Measurements from ENCODE around the gene ARHGAP6. TPM values are rescaled to one million over a fixed set of nuclear protein-coding genes. Genes with fewer than 3 reads are reported as not detected.

ARHGAP6 gene
- total RNA-seq, 1 donor from 2014 or later, result 12.0 TPM

DNA sequence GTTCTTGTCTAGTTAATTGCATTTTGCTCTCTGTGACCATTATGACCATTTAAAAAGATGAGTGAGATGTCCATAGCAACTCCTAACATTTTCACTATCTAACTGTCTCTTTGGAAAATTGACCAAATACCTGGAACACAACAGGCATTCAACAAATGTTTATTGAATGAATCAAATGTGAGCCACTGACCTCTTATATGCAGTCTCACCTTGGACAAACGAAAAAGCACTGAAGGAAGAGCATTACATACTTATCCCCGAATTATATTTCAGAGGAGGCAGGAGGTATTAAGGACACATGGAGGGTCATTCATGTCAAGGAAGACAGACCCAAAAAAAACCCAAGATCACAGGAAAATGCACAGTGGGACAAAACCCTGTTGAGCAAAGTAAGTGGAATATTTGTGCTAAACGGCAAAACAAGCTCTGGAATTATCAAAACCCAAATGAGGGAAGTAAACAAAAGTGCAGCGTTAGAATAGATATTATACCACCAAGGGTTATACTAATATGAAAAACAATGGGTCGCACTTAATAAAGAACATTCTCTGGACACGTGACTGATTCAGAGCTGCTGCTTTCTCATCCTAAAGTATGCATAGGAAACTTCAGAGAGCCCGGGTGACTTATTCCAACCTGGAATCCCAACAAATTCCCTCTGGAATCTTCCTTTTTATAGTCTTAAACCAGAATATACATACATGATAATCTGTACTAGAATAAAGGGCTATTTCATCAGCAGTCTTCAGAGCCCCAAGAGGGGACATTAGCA lies 240.6 kb downstream of the ARHGAP6 start:
- no peak for DNase-seq (ENCODE audit: low spot score)

DNA sequence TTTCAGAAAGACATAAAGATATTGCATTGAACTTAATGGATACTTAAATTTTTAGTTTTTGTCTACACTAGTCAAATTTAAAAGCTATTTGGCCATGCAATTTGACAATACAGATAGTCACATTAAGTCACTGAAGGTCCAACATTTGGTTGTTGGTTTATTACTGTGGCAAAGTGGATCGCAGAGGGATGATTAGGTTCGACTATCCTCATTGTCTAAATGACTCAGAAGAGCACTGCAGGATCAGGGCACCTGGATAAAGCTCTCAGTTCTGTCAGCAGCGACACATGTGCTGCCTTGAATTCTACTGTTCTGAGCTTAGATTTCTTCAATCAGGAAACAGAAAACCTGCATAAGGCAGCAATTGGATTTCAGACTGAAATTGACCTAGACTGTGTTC lies 241.8 kb downstream of the ARHGAP6 start:
- DNase-seq (ENCODE audit: low spot score), result no peak

DNA sequence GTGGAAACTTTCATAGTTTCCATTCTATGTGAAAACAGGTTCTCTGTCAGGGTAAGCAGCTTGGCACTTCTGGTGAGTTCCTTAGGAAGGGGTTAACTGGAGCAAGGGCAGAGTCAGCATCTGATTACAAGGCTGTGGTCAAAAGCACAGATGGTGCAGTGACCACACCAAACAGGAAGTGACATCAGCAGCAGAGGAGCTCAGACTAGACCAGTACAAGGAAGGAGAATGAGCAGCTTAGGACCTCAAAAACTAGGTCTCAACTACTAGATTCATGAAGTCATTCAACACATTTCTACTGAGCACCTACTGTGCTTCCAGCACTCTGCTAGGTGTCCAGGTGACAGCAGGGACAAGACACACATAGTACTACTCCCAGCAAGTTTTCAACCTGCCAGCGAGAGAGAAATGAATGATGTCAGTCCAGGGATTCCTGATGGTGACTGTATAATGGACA lies 242.3 kb downstream of the ARHGAP6 start:
- no peak for DNase-seq (ENCODE audit: low spot score)

DNA sequence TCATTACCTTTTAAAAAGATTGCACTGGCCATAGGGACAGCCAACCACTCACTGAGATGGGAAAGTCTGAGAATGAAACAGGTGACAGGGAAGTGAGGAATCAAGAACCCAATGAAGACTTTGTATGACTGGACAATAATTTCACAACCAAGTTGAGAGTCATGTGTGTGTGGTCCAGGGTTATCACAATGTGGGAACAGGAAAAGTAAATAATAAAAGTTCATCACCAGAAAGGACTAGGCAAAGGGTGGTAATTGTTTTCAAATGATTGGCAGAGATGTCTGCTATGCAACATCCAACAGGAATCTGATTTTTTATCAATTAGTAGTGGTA lies 243.2 kb downstream of the ARHGAP6 start:
- no peak for DNase-seq (ENCODE audit: low spot score)

DNA sequence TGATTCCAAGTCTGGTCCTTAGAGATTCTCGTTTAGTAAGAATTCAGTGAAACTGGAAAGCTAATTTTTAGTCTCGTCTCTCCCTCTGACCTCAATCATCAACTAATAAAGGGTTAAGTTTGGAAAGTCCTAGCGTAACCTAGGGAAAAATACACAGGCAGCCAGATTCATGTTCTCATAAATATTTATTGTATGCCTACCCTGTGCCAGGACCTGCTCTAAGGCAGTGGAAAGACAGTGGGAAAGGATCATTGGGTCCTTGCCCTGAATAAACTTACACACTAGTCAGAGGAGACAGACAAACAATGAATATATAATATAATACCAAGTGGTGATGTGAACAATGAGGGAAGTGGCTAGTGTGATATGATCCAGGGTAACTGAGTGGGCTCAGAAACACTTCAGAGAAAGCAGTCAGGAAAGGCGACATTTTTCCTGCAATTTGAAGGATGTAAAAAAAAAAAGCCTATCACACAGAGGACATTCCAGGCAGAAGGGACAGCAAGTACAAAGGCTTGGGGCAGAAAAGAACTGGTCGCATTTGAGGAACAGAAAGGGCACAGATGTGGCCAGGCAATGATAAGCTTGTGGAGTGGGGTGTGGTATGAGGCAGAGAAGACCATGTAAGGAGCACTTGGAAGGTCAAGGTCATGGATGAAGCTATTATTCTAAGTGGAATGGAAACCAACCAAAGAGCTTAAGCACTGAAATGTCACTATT lies 243.8 kb downstream of the ARHGAP6 start:
- no peak for DNase-seq (ENCODE audit: low spot score)

DNA sequence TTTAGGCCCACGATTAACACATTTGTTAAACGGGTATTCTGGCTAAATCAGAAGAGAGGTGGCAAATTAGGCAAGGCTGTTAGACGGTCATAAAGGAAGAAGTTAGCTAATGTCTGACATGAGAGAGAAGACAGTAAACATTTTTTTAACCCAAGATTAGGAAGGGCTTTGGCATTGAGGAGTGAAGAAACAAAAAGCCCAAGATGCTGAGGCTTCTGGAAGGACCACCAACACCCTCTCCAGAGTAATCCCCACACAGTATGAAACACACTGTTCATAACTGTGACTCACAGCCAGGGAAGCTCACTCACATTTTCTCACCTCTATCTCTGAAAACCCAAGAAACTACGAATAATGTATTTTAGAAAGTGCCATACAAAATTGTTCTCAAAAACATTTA lies 244.9 kb downstream of the ARHGAP6 start:
- DNase-seq (ENCODE audit: low spot score), result no peak

DNA sequence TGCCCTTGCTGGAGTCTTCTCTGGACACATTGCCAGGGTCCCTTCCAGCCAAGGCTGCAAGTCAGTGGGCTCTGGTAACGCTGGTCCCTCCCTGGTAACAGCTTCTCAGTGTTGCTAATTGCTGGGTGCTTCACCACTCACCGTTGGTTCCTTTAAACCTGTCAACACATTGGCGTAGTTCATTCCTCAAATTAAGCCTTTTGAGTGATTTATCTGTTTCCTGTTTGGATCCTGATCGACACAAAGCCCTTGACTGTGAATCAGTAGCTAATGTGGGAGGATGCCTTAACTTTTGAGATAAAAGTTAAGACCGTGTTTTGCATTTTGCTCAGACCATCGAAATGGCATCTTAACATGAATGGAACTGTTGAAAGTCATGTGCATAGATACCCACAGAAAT lies 246.6 kb downstream of the ARHGAP6 start:
- no peak for DNase-seq (ENCODE audit: low spot score)

DNA sequence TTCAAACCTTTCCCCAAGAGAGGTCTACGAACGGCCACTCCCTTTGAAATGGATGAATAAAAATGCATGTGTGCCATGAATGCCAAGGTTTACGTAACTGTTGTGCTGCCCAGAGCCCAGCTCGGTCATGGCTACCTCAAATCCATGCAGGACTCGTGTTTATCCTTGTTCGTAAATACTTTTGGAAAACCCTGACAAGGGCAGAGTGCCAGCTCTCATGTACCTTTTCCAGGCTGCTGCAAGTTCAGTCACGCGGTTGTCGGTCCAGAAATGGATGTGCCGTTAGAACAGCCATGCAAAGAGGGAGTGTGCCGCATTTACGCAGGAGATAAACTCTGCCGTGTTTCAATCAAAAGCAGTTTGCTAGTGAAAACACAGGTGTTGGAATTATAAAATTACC lies 249.1 kb downstream of the ARHGAP6 start:
- no peak for DNase-seq (ENCODE audit: low spot score)

DNA sequence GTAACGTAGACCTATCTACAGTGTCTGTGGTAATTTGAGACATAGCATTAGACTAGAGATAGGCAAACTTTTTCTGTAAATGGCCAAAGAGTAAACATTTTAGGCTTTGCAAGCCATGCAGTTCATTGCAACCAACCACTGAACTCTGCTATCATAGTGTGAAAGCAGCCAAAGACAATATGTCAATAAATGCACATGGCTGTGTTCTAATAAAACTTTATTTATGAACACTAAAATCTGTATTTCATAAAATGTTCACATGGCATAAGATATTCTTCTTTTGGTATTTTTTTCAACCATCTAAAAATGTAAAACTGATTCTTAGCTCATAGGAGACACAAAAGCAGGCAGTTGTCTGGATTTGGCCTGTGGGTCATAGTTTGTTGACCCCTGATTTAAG lies 251.6 kb downstream of the ARHGAP6 start:
- no peak for DNase-seq (ENCODE audit: low spot score)

DNA sequence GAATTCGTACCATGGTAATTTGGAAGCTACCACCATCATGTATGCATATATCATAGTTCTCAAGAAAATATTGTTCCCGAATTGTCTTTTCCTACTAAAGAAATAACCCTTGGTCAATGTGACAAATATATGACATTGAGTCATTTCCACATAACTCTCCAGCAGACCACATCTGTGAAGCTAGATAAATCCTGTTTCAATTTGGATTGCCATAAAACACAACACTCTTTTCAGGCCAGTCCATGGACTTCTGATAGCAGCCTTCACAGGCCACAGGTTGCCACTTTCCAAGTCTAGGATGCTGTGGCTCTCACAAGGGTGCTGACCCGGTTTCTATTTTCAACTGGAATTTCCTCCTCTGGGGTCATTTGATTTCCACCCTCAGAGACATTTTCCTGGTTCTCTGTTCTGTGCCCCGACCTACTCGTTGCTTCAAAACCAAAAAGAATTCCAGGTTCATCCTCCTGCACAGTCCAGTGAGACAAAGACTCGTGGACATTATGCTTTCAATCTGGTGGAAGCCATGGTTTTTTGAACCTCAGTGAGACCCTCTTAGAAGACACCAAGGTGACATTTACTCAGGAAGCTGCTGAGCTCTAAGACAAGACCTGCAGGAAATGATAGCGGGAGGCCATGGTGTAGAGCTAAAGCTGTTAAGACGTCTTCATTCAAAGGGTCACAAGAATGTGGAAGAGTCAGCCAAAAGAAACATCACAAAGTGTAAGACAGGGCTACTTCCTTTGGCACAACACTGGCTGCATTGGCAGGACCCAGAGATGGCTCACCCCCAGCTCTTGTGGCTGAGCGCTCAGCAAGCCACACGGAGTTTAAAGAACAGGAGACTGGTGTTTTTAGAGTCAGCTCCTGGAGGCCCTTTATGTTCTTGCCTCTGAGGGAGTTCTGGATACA lies 252.8 kb downstream of the ARHGAP6 start:
- DNase-seq (ENCODE audit: low spot score), result no peak

DNA sequence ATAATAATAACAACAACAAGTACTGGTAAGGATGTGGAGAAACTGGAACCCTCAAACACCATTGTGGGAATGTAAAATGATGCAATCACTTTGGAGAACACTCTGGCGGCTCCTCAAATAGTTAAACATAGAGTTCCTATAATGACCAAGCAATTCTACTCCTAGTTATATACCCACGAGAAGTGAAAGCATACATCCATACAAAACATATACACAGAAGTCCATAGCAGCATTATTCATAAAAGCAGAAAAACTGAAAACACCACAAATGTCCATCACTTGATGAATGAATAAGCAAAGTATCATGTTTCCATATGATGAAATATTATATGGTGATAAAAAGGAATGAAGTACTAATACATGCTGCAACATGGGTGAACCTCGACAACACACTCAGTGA lies 255.8 kb downstream of the ARHGAP6 start:
- no peak for DNase-seq (ENCODE audit: low spot score)

DNA sequence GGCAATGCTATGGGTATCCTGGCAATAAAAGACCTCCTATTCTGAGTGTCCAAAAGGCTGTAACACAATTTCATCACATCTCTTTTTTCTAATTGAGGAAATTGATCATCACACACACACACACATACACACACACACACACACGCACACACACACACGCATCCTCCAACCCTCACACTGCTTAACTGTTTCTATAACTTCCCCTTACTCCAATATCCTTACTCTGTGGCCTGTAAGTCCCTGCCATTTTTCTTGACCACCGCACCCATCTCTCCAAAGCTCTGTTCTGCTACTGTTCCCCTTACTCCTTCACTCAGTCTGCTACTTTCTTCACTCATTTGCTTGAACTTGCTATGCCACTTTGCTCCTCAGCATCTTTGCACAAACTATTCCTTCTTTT lies 256.9 kb downstream of the ARHGAP6 start:
- no peak for DNase-seq (ENCODE audit: low spot score)

DNA sequence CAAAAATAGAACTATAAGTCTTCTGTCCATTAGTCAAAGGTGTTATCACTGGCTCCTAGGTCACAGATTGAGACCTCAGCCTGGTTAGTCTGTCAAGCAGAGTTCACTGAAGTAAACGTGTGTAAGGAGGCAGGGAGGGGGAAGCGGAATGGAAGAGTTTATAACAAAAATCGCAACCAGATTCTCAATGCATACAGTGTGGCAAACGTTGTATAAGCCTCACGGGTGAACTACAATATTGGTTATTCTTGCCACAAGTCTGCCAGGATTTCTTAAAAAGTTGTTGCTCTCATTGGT lies 257.7 kb downstream of the ARHGAP6 start:
- no peak for DNase-seq (ENCODE audit: low spot score)

DNA sequence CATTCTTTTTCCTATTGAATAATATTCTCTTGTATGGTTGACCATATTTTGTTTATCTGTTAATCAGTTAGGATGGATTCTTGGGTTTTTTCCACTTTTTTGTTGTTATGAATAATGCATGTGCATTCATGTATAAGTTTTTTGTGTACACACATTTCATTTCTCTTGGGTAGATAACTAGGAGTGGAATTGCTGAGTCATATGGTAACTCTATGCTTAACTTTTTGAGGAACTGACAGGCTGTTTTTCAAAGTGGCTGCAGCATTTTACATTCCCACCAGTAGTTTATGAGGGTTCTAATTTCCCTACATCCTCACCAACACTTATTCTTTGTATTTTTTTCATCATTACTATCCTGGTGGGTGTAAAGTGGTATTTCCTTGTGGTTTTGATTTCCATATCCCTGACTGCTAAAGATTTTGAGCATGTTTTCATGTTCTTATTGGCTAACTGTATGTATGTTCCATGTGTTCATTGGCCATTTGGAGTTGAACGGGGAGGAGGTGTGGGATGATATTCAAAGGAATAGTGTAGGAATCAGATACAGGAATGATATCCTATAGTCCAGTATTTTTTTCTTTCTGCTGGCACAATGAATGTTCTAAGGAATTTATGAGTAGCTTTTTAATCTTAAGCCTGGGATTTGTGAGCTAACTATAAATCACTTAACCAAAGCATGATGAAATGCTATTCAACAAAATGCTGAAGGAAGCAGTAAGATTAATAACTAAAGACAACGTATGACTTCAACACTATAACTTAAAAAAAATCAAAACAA lies 258.2 kb downstream of the ARHGAP6 start:
- no peak for DNase-seq (ENCODE audit: low spot score)

DNA sequence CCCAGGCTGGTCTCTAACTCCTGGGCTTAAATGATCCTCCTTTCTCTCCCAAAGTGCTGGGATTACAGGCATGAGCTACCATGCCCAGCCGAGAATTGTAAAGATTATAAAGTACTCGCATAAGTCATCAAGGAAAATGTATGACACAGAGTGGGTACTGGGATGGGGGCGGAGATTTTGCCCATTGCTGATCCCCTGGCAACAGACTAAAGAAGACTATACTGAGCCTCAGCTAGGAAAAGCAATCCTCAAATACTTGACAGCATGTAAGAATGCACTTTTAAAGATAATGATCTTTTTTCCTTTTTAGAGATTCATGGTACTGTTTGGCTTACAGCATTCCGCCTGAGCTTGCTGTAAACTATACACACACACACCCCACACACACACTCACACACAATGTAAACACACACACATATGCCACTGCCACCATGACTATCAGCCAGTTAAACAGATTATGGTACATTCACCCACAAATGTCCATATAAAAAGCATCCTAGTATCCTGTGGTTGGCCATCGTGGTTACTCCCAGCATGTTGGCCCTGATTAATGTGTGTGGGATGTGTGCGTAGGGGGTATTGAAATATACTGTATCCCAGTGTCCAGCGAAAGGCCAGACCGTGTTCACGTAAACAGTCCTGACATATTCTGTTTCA lies 259.5 kb downstream of the ARHGAP6 start:
- DNase-seq (ENCODE audit: low spot score), result no peak

DNA sequence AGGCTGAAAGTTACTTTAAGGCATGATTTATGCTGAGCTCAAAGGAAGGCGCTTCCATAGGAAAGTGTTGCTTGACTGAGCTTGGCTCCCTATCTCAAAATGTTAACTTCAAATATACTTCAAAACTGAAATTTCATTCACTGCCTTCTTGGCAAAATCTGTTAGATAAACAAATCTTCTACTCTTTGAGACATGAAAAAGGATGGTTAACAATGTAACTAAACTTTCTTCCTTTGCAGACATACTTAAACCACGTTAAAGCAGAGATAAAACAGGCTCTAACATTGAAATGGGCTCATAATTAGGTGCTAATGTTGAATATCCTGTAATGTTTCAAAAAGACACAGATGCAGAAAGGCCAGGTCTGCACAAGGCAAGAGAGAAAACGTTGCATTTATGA lies 262.1 kb downstream of the ARHGAP6 start:
- DNase-seq (ENCODE audit: low spot score), result no peak

DNA sequence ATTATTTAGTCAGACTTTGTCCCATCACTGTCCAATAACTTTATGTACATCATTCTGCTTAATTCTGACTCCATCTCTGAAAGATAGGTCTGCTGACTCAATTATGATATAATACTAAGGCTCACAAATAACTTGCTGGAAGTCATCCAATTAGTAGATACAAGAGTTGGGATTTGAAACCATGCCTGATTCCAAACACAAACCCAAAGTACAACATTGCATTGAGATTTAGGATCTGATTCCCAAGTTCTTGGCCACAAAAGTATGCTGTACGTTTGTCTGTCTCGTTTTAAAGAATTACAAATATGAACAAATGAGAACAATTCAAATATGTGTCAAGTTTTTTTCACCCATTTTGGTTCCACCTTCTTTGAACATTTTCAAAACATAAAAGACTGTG lies 263.8 kb downstream of the ARHGAP6 start:
- no peak for DNase-seq (ENCODE audit: low spot score)

DNA sequence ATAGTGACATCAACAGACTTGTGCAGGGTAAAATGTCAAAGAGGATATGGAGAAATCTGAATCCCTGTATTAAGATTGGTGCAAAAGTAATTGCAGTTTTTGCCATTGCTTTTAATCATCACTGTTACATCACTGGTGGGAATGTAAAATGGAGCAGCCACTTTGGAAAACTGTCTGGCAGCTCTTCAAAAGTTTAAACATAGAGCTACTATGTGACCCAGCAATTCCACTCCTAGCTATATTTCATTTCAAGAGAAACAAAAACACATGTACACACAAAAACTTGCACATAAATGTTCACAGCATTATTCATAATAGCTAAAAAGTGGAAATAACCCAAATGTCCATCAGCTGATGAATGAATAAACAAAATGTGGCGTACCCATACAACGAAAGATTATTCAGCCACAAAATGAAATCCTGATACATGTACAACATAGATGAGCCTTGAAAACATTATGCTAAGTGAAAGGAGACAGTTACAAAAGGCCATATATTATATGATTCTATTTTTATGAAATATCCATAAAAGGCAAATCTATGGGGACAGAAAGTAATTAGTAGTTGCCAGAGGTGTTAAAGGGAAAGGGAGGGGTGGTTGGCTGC lies 266.1 kb downstream of the ARHGAP6 start:
- no peak for DNase-seq (ENCODE audit: low spot score)

DNA sequence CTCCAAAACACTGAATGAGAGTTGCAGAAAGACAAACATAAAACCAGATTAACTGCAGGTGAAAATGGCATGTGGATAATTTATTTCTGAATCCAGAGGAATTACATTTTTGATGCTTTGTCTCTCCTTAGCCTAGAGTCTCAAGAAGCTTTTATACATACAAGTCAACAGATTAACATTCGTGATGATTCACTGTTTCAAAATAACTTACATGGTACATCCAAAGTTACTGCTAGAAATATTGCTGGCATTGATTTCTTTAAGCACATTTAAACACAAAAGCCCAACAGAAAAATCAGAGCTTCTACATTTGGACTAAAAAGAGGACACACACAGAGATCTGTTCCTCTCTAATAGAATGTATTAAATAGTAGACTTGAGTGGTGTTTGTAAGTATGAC lies 266.9 kb downstream of the ARHGAP6 start:
- no peak for DNase-seq (ENCODE audit: low spot score)

DNA sequence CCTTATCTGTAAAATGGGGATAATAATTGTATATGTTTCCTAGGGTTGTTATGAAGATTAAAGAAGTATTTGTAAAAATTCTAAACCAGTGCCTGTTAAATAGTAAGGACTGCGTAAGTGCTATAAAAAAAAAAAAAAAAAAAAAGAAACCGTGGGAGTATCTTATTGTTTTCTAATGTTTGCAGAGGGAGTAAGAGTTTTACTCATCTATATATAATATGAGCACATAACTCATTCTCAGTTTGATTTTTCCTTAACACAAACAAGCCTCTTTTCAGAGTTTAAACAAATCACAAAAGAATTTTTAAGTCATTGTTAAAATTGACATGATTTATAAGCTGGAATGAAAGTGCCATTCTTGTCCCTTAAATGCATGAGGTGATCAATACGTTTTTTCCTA lies 267.6 kb downstream of the ARHGAP6 start:
- no peak for DNase-seq (ENCODE audit: low spot score)

DNA sequence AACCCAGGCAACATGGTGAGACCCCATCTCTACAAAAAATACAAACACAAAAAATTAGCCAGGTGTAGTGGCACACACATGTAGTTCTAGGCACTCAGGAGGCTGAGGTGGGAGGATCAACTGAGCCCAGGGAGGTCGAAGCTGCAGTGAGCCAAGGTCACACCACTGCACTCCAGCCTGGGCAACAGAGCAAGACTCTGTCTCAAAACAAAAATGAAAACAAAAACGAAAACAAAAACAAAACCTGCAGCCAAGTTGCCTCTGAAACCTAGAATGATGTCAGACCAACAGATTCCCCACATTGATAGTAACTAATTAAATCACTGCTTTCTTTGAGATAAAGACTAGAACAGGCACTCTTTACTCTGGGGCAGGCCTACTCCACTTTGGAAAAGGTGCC lies 268.0 kb downstream of the ARHGAP6 start:
- DNase-seq (ENCODE audit: low spot score), result no peak
